Limb (tissue), 2 donors: ENCODE measurements around the gene RANBP17.
"Not testable (repeated sequence)": the region's sequence is repeated elsewhere in the genome, so short reads cannot be mapped to it uniquely, and the experiment has no call there.

ENCODE experiments used
- DNase-seq, 2 donors: peaks; one replicate each; pipeline ENCODE4 v3.0.0-alpha.2; 2016; ENCODE audit errors: extremely low spot score in 2 of 2

RANBP17 gene

GRCh38 chr5:171152382-171152781 lies 290.6 kb downstream of the RANBP17 start:
- peak in 1 of 2 donors; percentile 8 for DNase-seq

DNA sequence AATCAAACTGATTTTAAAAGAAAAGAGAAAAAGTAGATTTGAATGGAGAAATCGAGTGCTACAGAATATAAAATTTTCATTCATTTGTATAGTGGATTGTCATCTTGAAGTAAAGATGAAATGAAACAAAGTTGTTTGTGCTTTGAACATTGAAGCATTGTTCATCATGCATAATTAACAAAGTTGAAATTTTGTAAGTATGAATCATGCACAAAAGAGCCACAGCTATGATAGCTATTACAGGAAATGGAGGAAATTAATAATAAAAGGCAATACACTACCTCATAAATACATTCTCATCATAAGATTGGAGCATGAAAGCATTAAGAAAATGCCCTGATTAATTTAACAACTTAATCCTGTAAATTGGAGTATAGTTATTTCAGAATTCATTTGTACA lies 293.8 kb downstream of the RANBP17 start:
- DNase-seq, result no peak

DNA sequence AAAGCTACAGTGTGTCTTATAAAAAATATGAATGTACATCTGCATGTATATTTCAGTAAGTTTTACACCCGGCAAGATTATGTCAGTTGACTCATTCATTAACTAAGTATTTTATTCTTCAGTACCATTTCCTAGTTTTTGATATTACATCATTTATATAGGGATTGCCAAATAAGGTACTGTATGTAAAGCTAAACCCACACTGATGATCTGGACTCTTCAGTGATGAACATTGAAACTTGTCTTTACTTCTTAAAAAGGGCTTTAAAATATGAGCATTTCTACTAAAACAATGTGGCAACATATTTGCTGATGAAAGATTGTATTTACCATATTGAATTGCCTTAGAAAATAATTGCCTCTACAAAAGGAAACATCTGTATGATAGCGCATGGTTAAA lies 295.5 kb downstream of the RANBP17 start:
- DNase-seq, result no peak

DNA sequence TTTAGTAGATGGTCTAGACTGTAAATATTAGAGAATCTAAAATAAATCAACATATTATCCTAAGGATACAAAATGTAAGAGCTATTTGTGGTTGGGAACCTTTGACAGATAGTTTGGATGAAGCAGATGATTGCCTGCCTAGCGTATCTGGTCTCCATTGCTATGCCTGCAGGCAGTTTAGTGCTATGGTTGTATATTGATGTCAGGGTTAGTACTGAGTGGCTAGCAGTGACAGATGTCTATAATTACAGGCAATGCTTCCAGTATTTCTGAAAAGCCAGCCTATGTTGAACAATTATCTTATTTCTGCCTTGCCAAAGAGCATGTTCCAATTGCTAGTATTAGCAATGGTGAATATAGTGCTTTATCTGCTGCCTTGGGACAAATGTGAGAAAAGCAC lies 296.0 kb downstream of the RANBP17 start:
- no peak for DNase-seq

DNA sequence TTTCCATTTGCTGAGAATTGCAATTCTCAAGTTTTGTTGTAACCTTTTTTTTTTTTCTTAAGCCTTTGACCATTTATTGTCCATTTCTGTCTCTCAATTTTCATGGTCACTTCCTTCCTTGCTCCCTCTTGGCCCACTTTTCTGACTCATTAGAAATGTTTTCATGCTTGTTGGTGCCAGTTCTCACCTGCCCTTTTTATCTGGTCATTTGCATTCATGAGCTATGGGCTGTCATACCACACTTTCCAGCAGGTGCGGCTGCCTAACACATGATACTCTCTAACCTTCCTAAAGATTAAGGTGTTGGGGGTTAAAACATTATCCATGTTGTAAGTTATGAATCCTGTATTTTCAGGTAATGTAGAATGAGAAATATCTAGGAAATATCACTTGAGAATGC lies 296.8 kb downstream of the RANBP17 start:
- no peak for DNase-seq

- no peak for DNase-seq
These were observed 300.3 kb downstream of the RANBP17 start for GRCh38 chr5:171162165-171162564.

GRCh38 chr5:171162596-171162995 lies 300.8 kb downstream of the RANBP17 start:
- peak in 1 of 2 donors; percentile 36 for DNase-seq

GRCh38 chr5:171166766-171167165 lies 304.9 kb downstream of the RANBP17 start:
- DNase-seq, result no peak

DNA sequence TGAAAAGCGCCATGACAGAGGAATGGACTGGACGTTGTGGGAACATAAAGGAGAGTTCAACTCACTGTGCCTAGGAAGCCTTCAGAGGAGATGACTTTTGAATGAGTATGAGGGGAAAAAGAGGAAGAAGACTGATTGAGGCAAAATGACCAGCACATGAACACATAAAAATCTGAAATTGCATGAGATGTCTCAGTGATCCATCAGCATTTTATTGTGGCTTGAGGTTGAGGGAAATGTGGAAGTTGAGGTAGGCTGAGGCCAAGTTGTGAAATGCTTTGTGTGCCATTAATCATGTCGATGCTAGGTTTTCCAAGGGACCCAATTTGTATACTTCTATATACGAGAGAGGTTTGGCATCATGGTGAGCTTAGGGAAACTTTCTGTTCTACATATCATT lies 306.4 kb downstream of the RANBP17 start:
- DNase-seq, result no peak

DNA sequence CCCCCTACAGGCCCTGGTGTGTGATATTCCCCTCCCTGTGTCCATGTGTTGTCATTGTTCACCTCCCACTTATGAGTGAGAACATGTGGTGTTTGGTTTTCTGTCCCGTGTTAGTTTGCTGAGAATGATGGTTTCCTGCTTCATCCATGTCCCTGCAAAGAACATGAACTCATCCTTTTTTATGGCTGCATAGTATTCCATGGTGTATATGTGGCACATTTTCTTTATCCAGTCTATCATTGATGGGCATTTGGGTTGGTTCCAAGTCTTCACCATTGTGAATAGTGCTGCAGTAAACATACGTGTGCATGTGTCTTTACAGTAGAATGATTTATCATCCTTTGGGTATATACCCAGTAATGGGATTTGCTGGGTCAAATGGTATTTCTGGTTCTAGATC lies 313.1 kb downstream of the RANBP17 start:
- DNase-seq, result not testable (repeated sequence)

GRCh38 chr5:171175746-171176145 lies 313.9 kb downstream of the RANBP17 start:
- no peak for DNase-seq

DNA sequence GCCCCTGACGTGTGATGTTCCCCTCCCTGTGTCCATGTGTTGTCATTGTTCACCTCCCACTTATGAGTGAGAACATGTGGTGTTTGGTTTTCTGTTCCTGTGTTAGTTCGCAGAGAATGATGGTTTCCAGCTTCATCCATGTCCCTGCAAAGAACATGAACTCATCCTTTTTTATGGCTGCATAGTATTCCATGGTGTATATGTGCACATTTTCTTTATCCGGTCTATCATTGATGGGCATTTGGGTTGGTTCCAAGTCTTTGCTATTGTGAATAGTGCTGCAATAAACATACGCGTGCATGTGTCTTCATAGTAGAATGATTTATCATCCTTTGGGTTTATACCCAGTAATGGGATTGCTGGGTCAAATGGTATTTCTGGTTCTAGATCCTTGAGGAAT lies 316.4 kb downstream of the RANBP17 start:
- DNase-seq, result not testable (repeated sequence)

DNA sequence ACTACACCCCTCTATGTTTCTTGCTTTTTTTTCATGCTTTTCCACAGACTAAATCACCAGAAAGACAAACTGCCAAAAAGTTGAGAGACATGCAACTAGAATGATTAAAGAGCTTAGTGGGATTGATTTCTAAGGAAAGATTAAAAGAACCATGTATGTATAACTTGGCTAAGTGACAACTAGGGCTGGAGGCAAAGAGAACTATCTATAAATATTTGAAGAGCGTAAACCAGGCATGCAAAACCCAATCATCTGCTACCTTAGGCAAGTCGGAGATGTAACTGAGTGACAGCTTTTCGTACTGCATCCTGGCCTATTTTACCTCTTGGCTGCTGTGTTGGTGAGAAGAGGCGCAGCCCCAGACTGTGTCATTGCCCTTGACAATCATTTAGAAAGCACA lies 326.2 kb downstream of the RANBP17 start:
- no peak for DNase-seq

DNA sequence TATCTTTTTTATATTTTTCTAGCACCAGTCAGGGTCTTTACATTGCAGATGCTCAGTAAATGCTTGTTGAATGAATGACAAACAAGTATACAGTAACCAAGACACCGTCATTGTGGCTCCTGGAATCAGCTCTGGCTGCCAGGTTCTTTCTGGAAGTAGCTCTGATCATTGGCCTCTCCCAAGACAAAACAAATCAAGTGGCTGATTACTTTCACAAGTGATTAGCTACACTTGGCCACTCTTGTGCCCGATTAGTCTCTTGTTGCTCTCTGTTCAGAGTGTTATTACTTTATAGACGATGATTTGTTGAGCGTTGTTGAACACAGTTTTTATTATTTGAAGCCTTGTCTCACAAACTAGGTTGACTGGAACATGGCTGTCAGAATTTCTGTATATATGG lies 327.6 kb downstream of the RANBP17 start:
- DNase-seq, result no peak

DNA sequence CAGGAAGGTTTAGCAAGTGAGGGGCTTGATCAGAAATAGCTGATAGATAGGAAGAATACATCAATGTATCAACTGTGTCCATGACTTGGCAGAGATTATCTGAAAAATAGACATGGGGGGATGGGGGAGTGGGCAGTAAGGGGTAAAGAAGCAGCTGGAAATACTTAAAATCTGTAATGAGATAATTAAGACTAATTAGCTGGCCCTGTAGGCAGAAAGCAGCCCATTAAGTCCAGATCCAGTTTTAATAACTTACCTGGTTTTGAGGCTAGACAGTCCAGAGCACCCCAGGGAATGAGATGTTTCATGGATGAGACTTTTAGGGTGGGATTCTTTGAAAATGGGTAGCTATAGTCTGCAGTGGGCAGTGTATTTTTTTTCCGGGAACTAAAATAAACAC lies 330.3 kb downstream of the RANBP17 start:
- no peak for DNase-seq

GRCh38 chr5:171201310-171201709 lies 339.5 kb downstream of the RANBP17 start:
- peak; percentile 18 to 27 for DNase-seq

GRCh38 chr5:171205375-171205774 lies 343.6 kb downstream of the RANBP17 start:
- DNase-seq, result peak in 1 of 2 donors; percentile 37

DNA sequence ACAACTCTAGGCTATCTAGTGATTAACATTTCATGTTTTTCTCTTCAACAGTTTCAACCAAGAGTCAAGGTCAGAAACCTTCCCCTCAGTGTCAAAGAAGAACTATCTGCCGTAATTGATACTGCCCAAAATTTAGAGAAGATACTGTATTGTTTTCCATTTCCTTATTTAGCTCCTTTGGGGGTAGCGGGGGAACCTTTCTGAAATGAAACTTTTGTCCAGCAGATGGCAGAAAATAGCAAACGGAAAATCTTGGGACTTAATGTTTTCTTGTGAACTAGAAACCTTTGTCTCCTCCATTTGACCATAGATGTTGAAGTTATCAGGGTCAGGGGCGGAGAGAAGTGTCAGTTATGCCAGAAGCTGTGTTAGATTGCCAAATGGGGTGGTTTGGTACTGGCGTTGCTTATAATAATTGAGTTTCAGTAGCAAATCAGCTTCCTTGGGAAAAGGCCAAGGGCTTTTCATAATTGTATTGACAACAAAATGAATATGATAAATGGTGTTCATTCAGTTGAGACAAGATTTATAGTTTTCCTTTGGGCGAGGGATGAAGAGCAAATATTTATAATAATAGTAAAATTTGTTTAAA lies 345.5 kb downstream of the RANBP17 start:
- peak; percentile 34 to 43 for DNase-seq

GRCh38 chr5:171221916-171222315 lies 360.1 kb downstream of the RANBP17 start:
- no peak for DNase-seq

DNA sequence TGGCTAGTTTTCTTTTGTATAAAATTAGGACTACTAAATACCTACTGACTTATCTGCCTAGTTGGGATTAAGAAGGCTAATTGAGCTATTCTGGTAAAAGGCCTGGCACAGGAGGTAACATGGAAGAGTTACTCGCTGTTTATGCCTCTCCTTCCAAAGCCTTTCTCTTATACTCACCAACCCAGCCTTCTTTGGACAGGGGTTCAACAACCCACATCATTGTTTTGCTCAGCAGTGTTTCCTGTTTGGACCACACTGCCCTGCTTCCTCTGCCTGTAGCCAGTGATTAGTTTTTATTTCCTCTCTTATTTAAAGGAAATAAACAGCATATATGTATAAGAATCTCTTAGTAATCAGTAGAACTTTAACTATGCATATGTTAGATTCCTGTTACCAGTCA lies 362.1 kb downstream of the RANBP17 start:
- DNase-seq, result no peak

GRCh38 chr5:171226096-171226754 lies 364.4 kb downstream of the RANBP17 start:
- DNase-seq, result no peak

- DNase-seq, result no peak
These were observed 365.0 kb downstream of the RANBP17 start for GRCh38 chr5:171226864-171227263.

GRCh38 chr5:171236651-171237050 lies 374.8 kb downstream of the RANBP17 start:
- DNase-seq, result no peak
